K562 (cell line): ENCODE results near the gene ABCC6.
"Not testable (repeated sequence)": the region's sequence is repeated elsewhere in the genome, so short reads cannot be mapped to it uniquely, and the experiment has no call there.

Experiments used
- CEBPB ChIP-seq: fragments of 450-650 bp; IDR thresholded peaks from 2 replicates; pipeline ENCODE4 v1.6.1; 2016; ENCODE audit warnings: missing genetic modification characterization, missing compliant biosample characterization
- FOS ChIP-seq: IDR thresholded peaks from 3 replicates; pipeline ENCODE4 v1.6.1; 2011; ENCODE audit not compliant: insufficient read length; ENCODE audit errors: extremely low read depth
- RAD51 ChIP-seq: fragments of 450-650 bp; IDR thresholded peaks from 2 replicates; pipeline ENCODE4 v1.7.1; 2016; ENCODE audit warnings: low read depth, mild to moderate bottlenecking, borderline replicate concordance
- RBM22 ChIP-seq: fragments of 200-400 bp; formaldehyde crosslinking; IDR thresholded peaks from 2 replicates; pipeline ENCODE4 v1.6.1; 2018; ENCODE audit warnings: low read length, low read depth; ENCODE audit not compliant: poor library complexity, severe bottlenecking
- ZC3H4 ChIP-seq: sonication (generic); formaldehyde crosslinking; IDR thresholded peaks from 2 replicates; pipeline ENCODE4 v1.9.0; 2021; ENCODE audit warnings: missing genetic modification reagents, borderline replicate concordance
- ZNF175 ChIP-seq: fragments of 200-800 bp; sonication (Bioruptor generic); IDR thresholded peaks from 2 replicates; pipeline ENCODE4 v1.6.1; 2016; ENCODE audit warnings: low read depth, mild to moderate bottlenecking, missing genetic modification characterization, missing compliant biosample characterization
- ZNF263 ChIP-seq: sonication (generic); formaldehyde crosslinking; IDR thresholded peaks from 2 replicates; pipeline ENCODE4 v1.8.0; 2022; ENCODE audit warnings: mild to moderate bottlenecking, missing genetic modification reagents, borderline replicate concordance
- TF ChIP-seq, protein P1 (sequence below): fragments of 450-650 bp; IDR thresholded peaks from 2 replicates; pipeline ENCODE4 v1.6.1; 2016; ENCODE audit warnings: mild to moderate bottlenecking, moderate library complexity
- TF ChIP-seq, protein P2 (sequence below): sonication (generic); formaldehyde crosslinking; IDR thresholded peaks from 2 replicates; pipeline ENCODE4 v1.8.0; 2022; ENCODE audit warnings: mild to moderate bottlenecking, low read depth, missing genetic modification reagents
- TF ChIP-seq, protein P3 (sequence below): fragments of 450-650 bp; formaldehyde crosslinking; IDR thresholded peaks from 2 replicates; pipeline ENCODE4 v1.4.0; 2020; ENCODE audit warnings: mild to moderate bottlenecking, mixed read lengths
- TF ChIP-seq, protein P4 (sequence below): sonication (generic); formaldehyde crosslinking; IDR thresholded peaks from 2 replicates; pipeline ENCODE4 v1.8.0; 2023; ENCODE audit warnings: mild to moderate bottlenecking, missing genetic modification reagents
- TF ChIP-seq, protein P5 (sequence below), 3 experiments: IDR thresholded peaks in 2 of 3; conservative IDR thresholded peaks in 1 of 3; 2 replicates each; pipeline ENCODE4 v1.5.1; 2011 to 2012; ENCODE audit warnings: low read length in 3 of 3, mild to moderate bottlenecking in 3 of 3, control low read depth in 2 of 3, improper control_type of control experiment in 1 of 3, inconsistent platforms in 1 of 3, low read depth in 1 of 3, mixed read lengths in 1 of 3, moderate library complexity in 1 of 3; ENCODE audit not compliant: insufficient read depth in 2 of 3

DNA sequence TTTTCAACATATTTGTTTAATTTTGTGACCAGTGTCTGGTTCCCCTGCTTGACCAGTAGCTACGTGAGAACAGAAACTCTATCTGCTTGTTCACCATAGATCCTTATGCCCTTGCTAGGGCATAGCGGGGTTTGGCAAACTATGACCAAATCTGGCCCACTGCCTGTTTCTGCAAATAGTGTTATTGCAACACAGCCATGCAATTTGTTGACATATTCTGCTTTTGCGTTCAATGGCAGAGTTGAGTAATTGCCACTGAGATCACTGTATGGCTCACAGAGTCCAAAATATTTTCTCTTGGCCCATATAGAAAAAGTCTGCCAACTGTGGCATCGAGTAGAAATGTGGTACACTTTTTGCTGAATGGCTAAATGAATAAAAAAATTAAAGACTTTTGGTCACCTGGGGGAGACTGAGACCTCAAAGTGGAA lies 9.4 kb downstream of the ABCC6 start:
- not testable (repeated sequence) for TF ChIP-seq ZNF175 (CRISPR knock-in tag); ZC3H4 (CRISPR knock-in tag); RBM22; ZNF263; FOS; RAD51; CEBPB (tag)
- TF ChIP-seq, protein P1, sequence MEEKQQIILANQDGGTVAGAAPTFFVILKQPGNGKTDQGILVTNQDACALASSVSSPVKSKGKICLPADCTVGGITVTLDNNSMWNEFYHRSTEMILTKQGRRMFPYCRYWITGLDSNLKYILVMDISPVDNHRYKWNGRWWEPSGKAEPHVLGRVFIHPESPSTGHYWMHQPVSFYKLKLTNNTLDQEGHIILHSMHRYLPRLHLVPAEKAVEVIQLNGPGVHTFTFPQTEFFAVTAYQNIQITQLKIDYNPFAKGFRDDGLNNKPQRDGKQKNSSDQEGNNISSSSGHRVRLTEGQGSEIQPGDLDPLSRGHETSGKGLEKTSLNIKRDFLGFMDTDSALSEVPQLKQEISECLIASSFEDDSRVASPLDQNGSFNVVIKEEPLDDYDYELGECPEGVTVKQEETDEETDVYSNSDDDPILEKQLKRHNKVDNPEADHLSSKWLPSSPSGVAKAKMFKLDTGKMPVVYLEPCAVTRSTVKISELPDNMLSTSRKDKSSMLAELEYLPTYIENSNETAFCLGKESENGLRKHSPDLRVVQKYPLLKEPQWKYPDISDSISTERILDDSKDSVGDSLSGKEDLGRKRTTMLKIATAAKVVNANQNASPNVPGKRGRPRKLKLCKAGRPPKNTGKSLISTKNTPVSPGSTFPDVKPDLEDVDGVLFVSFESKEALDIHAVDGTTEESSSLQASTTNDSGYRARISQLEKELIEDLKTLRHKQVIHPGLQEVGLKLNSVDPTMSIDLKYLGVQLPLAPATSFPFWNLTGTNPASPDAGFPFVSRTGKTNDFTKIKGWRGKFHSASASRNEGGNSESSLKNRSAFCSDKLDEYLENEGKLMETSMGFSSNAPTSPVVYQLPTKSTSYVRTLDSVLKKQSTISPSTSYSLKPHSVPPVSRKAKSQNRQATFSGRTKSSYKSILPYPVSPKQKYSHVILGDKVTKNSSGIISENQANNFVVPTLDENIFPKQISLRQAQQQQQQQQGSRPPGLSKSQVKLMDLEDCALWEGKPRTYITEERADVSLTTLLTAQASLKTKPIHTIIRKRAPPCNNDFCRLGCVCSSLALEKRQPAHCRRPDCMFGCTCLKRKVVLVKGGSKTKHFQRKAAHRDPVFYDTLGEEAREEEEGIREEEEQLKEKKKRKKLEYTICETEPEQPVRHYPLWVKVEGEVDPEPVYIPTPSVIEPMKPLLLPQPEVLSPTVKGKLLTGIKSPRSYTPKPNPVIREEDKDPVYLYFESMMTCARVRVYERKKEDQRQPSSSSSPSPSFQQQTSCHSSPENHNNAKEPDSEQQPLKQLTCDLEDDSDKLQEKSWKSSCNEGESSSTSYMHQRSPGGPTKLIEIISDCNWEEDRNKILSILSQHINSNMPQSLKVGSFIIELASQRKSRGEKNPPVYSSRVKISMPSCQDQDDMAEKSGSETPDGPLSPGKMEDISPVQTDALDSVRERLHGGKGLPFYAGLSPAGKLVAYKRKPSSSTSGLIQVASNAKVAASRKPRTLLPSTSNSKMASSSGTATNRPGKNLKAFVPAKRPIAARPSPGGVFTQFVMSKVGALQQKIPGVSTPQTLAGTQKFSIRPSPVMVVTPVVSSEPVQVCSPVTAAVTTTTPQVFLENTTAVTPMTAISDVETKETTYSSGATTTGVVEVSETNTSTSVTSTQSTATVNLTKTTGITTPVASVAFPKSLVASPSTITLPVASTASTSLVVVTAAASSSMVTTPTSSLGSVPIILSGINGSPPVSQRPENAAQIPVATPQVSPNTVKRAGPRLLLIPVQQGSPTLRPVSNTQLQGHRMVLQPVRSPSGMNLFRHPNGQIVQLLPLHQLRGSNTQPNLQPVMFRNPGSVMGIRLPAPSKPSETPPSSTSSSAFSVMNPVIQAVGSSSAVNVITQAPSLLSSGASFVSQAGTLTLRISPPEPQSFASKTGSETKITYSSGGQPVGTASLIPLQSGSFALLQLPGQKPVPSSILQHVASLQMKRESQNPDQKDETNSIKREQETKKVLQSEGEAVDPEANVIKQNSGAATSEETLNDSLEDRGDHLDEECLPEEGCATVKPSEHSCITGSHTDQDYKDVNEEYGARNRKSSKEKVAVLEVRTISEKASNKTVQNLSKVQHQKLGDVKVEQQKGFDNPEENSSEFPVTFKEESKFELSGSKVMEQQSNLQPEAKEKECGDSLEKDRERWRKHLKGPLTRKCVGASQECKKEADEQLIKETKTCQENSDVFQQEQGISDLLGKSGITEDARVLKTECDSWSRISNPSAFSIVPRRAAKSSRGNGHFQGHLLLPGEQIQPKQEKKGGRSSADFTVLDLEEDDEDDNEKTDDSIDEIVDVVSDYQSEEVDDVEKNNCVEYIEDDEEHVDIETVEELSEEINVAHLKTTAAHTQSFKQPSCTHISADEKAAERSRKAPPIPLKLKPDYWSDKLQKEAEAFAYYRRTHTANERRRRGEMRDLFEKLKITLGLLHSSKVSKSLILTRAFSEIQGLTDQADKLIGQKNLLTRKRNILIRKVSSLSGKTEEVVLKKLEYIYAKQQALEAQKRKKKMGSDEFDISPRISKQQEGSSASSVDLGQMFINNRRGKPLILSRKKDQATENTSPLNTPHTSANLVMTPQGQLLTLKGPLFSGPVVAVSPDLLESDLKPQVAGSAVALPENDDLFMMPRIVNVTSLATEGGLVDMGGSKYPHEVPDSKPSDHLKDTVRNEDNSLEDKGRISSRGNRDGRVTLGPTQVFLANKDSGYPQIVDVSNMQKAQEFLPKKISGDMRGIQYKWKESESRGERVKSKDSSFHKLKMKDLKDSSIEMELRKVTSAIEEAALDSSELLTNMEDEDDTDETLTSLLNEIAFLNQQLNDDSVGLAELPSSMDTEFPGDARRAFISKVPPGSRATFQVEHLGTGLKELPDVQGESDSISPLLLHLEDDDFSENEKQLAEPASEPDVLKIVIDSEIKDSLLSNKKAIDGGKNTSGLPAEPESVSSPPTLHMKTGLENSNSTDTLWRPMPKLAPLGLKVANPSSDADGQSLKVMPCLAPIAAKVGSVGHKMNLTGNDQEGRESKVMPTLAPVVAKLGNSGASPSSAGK = not testable (repeated sequence)
- TF ChIP-seq, protein P2, sequence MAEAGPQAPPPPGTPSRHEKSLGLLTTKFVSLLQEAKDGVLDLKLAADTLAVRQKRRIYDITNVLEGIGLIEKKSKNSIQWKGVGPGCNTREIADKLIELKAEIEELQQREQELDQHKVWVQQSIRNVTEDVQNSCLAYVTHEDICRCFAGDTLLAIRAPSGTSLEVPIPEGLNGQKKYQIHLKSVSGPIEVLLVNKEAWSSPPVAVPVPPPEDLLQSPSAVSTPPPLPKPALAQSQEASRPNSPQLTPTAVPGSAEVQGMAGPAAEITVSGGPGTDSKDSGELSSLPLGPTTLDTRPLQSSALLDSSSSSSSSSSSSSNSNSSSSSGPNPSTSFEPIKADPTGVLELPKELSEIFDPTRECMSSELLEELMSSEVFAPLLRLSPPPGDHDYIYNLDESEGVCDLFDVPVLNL (CRISPR knock-in tag) = not testable (repeated sequence)
- TF ChIP-seq, protein P3, sequence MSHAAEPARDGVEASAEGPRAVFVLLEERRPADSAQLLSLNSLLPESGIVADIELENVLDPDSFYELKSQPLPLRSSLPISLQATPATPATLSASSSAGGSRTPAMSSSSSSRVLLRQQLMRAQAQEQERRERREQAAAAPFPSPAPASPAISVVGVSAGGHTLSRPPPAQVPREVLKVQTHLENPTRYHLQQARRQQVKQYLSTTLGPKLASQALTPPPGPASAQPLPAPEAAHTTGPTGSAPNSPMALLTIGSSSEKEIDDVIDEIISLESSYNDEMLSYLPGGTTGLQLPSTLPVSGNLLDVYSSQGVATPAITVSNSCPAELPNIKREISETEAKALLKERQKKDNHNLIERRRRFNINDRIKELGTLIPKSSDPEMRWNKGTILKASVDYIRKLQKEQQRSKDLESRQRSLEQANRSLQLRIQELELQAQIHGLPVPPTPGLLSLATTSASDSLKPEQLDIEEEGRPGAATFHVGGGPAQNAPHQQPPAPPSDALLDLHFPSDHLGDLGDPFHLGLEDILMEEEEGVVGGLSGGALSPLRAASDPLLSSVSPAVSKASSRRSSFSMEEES (CRISPR knock-in tag) = not testable (repeated sequence)
- TF ChIP-seq, protein P4, sequence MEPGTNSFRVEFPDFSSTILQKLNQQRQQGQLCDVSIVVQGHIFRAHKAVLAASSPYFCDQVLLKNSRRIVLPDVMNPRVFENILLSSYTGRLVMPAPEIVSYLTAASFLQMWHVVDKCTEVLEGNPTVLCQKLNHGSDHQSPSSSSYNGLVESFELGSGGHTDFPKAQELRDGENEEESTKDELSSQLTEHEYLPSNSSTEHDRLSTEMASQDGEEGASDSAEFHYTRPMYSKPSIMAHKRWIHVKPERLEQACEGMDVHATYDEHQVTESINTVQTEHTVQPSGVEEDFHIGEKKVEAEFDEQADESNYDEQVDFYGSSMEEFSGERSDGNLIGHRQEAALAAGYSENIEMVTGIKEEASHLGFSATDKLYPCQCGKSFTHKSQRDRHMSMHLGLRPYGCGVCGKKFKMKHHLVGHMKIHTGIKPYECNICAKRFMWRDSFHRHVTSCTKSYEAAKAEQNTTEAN (CRISPR knock-in tag) = not testable (repeated sequence)
- TF ChIP-seq, protein P5, sequence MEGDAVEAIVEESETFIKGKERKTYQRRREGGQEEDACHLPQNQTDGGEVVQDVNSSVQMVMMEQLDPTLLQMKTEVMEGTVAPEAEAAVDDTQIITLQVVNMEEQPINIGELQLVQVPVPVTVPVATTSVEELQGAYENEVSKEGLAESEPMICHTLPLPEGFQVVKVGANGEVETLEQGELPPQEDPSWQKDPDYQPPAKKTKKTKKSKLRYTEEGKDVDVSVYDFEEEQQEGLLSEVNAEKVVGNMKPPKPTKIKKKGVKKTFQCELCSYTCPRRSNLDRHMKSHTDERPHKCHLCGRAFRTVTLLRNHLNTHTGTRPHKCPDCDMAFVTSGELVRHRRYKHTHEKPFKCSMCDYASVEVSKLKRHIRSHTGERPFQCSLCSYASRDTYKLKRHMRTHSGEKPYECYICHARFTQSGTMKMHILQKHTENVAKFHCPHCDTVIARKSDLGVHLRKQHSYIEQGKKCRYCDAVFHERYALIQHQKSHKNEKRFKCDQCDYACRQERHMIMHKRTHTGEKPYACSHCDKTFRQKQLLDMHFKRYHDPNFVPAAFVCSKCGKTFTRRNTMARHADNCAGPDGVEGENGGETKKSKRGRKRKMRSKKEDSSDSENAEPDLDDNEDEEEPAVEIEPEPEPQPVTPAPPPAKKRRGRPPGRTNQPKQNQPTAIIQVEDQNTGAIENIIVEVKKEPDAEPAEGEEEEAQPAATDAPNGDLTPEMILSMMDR (IDR thresholded peaks at IDR 0.05 in 2 of 3, conservative IDR thresholded peaks at IDR 0.05 in 1 of 3; ENCODE audit: insufficient read depth in 2 of 3, low read depth in 1 of 3, low read length in 3 of 3) = not testable (repeated sequence)
